GM19193 (cell line): ENCODE measurements around the gene KRTAP4-7.
"Not testable (repeated sequence)": the region's sequence is repeated elsewhere in the genome, so short reads cannot be mapped to it uniquely, and the experiment has no call there.

Experiments
- POLR2A ChIP-seq: IDR thresholded peaks from 4 replicates; pipeline ENCODE4 v1.6.1; 2011; ENCODE audit not compliant: insufficient read depth, insufficient read length; ENCODE audit errors: extremely low read depth

KRTAP4-7 gene

DNA sequence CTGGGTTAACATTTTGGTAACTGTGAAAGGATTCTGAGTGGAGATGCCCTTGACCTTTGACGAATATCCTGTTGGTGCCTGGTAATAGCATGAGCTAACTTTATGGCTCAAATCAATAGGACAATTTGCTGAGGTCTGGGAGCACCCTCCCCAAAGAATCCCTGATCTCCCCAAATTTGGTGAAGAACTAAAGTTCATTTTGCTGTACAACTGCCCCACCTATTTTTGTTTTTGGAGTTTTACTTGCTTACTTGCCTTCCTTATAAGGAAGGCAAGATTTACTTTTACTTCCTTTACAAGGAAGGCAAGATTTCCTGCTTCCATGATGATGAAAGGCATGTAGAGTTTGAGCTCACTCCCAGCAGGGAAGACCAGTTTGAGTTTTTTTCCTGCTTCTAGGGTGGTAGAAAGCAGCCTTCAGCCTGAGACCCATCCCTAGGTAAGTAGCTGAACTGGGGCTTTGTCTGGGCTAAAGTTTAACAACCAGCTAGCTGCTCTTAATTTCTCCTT, 24.0 kb downstream of the KRTAP4-7 start:
- no peak for TF ChIP-seq POLR2A

DNA sequence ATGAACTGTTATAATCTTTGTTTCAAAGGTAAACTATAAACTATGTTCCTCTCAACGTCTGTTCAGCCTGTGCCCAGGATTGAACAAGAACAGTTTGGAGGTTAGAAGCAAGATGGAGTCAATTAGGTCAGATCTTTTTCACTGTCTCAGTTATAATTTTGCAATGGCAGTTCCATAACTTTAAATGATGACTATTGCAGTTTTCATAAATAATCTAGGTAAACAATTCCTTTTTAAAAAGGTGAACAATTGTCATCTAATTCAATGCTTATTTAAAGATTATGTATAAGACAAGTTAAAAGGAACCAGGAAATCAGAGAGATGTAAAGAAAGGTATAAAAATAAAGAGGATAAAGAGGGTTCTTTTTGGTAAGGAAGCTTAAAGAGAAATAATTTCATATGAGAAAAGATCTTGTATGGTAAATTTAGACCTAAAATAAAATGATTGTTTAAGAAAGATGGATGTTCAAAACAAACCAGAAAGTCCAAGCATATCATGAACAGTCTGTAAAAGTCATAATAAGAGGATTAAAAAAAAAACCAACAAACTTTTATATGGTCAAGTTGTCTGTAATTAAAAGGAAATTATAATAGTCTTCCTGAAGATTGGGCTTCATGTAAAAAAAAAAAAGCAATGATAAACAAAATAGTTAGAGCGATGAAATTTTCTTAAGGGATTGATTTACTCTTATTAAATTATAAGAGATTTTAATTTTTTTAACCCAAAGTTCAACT, 27.4 kb downstream of the KRTAP4-7 start:
- no peak for TF ChIP-seq POLR2A

- no peak for TF ChIP-seq POLR2A
These were observed 32.3 kb downstream of the KRTAP4-7 start for GRCh38 chr17:41116297-41116696.

- not testable (repeated sequence) for TF ChIP-seq POLR2A
These were observed 34.0 kb downstream of the KRTAP4-7 start, which contains the start of gene KRTAP4-11 for GRCh38 chr17:41117846-41118386. TSS of gene KRTAP4-11 (minus strand) at chr17:41118373. CDS start at chr17:41118315, 58 bp downstream.

GRCh38 chr17:41118721-41119120, 34.8 kb downstream of the KRTAP4-7 start:
- no peak for TF ChIP-seq POLR2A

DNA sequence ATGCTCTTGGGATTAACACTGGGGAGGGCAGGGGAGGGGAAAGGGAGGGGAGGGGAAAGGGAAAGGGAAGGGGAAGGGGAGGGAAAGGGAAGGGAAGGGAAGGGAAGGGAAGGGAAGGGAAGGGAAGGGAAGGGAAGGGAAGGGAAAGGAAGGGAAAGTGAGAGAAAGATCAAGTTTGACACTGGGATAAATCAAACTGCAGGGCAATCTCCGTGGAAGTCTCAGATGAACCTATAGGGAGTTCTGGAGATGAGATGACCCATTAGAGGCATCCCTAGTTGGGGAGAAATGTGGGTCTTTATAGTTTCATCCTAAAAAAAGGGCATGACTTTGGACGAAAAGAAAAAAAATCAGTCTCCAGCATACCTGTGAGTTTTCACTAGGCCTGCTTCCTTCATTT, 37.8 kb downstream of the KRTAP4-7 start:
- TF ChIP-seq POLR2A: no peak

- TF ChIP-seq POLR2A: not testable (repeated sequence)
These were observed 40.0 kb downstream of the KRTAP4-7 start, which contains the start of gene KRTAP4-12 for GRCh38 chr17:41123991-41124371. TSS of gene KRTAP4-12 (minus strand) at chr17:41124182. CDS start at chr17:41124122, 60 bp downstream.

DNA sequence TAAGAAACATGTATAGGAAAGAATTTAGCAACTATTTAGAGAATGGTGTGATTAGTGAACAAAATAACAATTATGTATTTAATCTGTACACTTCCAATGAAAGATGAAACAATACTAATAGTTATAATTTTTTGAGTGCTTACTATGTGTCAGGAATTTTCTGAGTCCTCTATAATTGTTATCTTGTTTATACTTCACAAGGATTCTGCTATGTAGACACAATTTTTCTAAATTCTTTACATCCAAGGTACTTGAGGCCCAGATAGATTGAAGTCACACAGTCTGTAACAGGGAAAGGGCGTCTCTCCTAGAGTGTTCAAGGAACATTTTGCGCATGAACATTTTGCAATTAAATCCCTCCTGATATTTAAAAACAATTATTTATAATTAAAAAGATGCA, 41.1 kb downstream of the KRTAP4-7 start:
- TF ChIP-seq POLR2A: no peak

DNA sequence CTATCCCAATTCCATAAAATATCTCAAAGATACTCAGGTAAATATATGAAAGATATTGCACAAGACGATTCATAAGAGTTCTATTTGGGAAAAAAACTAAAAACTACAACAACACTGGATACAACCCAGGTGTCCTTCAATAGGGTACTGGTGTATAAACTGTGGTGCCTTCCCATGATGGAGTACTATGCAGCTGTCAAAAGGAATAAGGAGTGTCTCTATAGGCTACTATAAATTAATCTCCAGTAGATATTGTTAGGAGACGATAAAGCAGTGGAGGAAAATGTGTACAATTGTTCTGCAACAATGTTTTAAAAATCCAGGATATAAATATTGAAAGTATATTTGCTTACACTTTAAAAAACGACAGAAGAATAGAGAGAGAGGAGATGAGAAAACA, 42.5 kb downstream of the KRTAP4-7 start:
- TF ChIP-seq POLR2A: no peak

- no peak for TF ChIP-seq POLR2A
These were observed 43.4 kb downstream of the KRTAP4-7 start for GRCh38 chr17:41127371-41127770.

DNA sequence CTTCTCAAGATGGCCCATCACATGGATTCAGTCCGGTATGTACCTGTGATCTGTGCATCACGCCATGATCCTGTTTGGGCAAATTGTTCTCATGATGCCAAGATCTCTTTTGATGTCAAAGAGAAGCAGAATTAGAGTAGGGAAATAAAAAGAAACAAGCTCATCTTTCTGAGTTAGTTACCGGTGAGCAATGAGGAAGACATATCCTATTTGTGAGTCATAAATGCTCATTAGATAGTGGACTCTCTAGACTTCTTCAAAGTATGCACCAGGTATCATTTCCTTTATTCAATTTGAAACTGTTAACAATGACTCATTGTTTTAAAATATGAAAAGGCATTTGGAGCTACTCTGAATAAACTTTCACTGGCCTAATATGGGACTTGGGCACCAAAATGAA, 48.0 kb downstream of the KRTAP4-7 start:
- no peak for TF ChIP-seq POLR2A

- TF ChIP-seq POLR2A: no peak
These were observed 50.2 kb downstream of the KRTAP4-7 start for GRCh38 chr17:41133880-41134735.
